DOHH2 (cell line): ENCODE data around the gene CCL5.

Experiments
- H3F3A ChIP-seq: fragments of 200-600 bp; sonication (generic), shearing (Covaris generic); 2 replicates; pipeline ENCODE4 v1.6.0; 2016; ENCODE audit warnings: antibody characterized with exemption, mild to moderate bottlenecking; ENCODE audit not compliant: control insufficient read depth, insufficient read depth
- H3K27ac ChIP-seq: fragments of 200-600 bp; sonication (generic); 2 replicates; pipeline ENCODE4 v1.5.1; 2014; ENCODE audit warnings: low read depth, mild to moderate bottlenecking, low read length, moderate library complexity
- H3K27me3 ChIP-seq: fragments of 200-600 bp; sonication (generic); 2 replicates; pipeline ENCODE4 v1.6.1; 2014; ENCODE audit warnings: mild to moderate bottlenecking, low read length, mixed read lengths; ENCODE audit not compliant: control insufficient read depth
- H3K36me3 ChIP-seq: fragments of 200-600 bp; sonication (generic); 2 replicates; pipeline ENCODE4 v1.6.1; 2014; ENCODE audit warnings: mild to moderate bottlenecking, low read length, moderate library complexity, mixed read lengths; ENCODE audit not compliant: control insufficient read depth
- H3K4me1 ChIP-seq: fragments of 200-600 bp; sonication (generic); 2 replicates; pipeline ENCODE4 v1.6.1; 2014; ENCODE audit warnings: mild to moderate bottlenecking, low read length, mixed read lengths; ENCODE audit not compliant: control insufficient read depth
- H3K4me2 ChIP-seq: fragments of 200-600 bp; sonication (generic); 2 replicates; pipeline ENCODE4 v1.6.0; 2014; ENCODE audit warnings: mild to moderate bottlenecking, low read length, moderate library complexity
- H3K4me3 ChIP-seq: fragments of 200-600 bp; sonication (generic); 2 replicates; pipeline ENCODE4 v1.5.1; 2014; ENCODE audit warnings: mild to moderate bottlenecking, low read length, mixed read lengths
- H3K79me2 ChIP-seq: fragments of 200-600 bp; sonication (generic); 2 replicates; pipeline ENCODE4 v1.6.1; 2014; ENCODE audit warnings: mild to moderate bottlenecking, low read length, mixed read lengths; ENCODE audit not compliant: control insufficient read depth
- H3K9me2 ChIP-seq: fragments of 200-600 bp; sonication (generic); replicated peaks from 2 replicates; pipeline ENCODE4 v1.6.1; 2014; ENCODE audit warnings: mild to moderate bottlenecking, low read length, mixed read lengths; ENCODE audit not compliant: control insufficient read depth
- H3K9me3 ChIP-seq: fragments of 200-600 bp; sonication (generic); 2 replicates; pipeline ENCODE4 v1.6.1; 2014; ENCODE audit warnings: antibody characterized with exemption, low read length, mixed read lengths; ENCODE audit not compliant: control insufficient read depth, insufficient read depth
- H4K20me1 ChIP-seq: fragments of 200-600 bp; sonication (generic); 2 replicates; pipeline ENCODE4 v1.6.0; 2014; ENCODE audit warnings: low read depth, mild to moderate bottlenecking, antibody characterized with exemption, low read length, moderate library complexity; ENCODE audit not compliant: control insufficient read depth, insufficient read depth
- EZH2phosphoT487 ChIP-seq: fragments of 200-600 bp; sonication (generic); IDR thresholded peaks from 2 replicates; pipeline ENCODE4 v1.6.1; 2017; ENCODE audit warnings: borderline replicate concordance, mild to moderate bottlenecking, antibody characterized with exemption, low read length, moderate library complexity, mixed read lengths
- TF ChIP-seq, protein P1 (sequence below): fragments of 200-600 bp; sonication (generic); IDR thresholded peaks from one replicate; pipeline ENCODE4 v1.5.1; 2014; ENCODE audit warnings: antibody characterized with exemption, mild to moderate bottlenecking, low read depth, low read length; ENCODE audit not compliant: poor library complexity, severe bottlenecking

Gene CCL5

DNA sequence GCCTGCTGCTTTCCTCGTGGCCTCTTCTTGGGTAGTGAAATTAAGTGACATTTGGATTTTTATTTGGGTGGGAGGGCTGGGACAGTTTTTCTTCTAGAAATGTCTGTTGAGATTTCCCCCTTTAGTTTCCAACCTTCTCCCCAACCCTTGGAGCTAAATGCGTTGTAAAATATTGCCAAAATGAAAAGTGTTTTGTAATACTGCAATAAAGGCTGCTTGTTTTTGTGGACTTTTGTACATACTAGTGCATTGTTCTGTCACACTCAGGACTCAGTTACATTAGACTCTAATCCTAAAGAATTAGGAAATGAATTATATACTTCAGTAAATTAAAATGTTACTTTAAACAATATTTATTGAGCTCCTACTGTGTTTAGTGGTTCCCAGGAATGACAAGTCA is 33.2 kb downstream of the CCL5 start:
- no peaks in the 10 kb centered on the region for H3K79me2 ChIP-seq
- H3F3A ChIP-seq = peaks cover 15% of the 10 kb centered on the region
- no peaks in the 10 kb centered on the region for H3K4me1 ChIP-seq
- TF ChIP-seq, protein P1, sequence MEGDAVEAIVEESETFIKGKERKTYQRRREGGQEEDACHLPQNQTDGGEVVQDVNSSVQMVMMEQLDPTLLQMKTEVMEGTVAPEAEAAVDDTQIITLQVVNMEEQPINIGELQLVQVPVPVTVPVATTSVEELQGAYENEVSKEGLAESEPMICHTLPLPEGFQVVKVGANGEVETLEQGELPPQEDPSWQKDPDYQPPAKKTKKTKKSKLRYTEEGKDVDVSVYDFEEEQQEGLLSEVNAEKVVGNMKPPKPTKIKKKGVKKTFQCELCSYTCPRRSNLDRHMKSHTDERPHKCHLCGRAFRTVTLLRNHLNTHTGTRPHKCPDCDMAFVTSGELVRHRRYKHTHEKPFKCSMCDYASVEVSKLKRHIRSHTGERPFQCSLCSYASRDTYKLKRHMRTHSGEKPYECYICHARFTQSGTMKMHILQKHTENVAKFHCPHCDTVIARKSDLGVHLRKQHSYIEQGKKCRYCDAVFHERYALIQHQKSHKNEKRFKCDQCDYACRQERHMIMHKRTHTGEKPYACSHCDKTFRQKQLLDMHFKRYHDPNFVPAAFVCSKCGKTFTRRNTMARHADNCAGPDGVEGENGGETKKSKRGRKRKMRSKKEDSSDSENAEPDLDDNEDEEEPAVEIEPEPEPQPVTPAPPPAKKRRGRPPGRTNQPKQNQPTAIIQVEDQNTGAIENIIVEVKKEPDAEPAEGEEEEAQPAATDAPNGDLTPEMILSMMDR = no peak
- TF ChIP-seq EZH2phosphoT487 = no peak
- H4K20me1 ChIP-seq = peaks cover 13% of the 10 kb centered on the region
- no peaks in the 10 kb centered on the region for H3K9me2 ChIP-seq
- no peak overlapping the region for H3K27ac ChIP-seq
- H3K9me3 ChIP-seq = no peaks in the 10 kb centered on the region
- H3K36me3 ChIP-seq = peaks cover 85% of the 10 kb centered on the region
- H3K4me3 ChIP-seq = no peak overlapping the region
- no peaks in the 10 kb centered on the region for H3K27me3 ChIP-seq
- H3K4me2 ChIP-seq = no peak overlapping the region

DNA sequence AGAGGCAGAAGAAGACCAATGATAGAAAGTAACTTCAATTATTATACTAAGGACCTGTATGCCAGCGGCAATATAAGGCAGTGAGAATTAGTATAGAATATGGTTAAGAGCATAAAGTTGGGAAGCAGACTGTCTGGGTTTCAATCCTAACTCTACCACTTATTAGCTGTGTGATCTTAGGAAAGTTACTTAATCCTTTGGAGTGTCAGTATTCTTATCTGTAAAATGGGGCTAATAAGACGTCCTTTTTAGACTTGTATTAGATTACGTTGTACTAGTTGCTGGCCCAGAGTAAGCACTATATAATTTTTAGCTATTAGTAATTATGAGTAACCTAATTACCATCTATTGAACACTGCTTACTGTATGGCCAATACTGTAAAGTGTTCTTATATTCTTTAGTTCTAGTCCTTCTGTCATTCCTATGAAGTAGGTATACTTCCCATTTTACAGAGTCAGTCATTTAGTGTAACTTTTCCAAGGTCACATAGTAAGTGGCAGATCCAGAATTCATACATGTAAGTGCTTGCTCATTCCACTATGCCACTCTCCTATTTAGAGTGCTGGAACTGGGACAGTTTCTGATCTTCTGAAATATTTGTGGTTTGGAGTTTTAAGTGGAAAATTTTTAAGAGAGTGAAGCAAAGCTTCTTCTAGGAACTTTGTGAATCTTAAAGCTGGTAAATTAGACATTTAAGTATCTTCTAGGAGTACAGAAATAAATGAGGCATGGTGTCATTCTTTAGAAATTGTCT is 33.9 kb downstream of the CCL5 start:
- TF ChIP-seq, protein P1 = no peak
- TF ChIP-seq EZH2phosphoT487 = no peak
- peaks cover 11% of the 10 kb centered on the region for H4K20me1 ChIP-seq

DNA sequence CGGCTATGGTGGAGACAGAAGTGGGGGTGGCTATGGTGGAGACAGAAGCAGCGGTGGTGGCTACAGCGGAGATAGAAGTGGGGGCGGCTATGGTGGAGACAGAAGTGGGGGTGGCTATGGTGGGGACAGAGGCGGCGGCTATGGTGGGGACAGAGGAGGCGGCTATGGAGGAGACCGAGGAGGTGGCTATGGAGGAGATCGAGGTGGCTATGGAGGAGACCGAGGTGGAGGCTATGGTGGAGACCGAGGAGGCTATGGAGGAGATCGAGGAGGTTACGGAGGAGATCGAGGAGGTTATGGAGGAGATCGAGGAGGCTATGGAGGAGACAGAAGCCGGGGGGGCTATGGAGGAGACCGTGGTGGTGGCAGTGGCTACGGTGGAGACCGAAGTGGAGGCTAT is 35.6 kb downstream of the CCL5 start:
- peaks cover 90% of the 10 kb centered on the region for H3K36me3 ChIP-seq
- H3K9me3 ChIP-seq = no peaks in the 10 kb centered on the region
- peaks cover 6% of the 10 kb centered on the region; the same call in 1 of the 2 replicates for H4K20me1 ChIP-seq
- H3K9me2 ChIP-seq = no peaks in the 10 kb centered on the region
- H3K27me3 ChIP-seq = no peaks in the 10 kb centered on the region
- peaks cover 15% of the 10 kb centered on the region for H3F3A ChIP-seq
- H3K4me3 ChIP-seq = no peak overlapping the region
- no peaks in the 10 kb centered on the region for H3K4me1 ChIP-seq
- H3K4me2 ChIP-seq = no peak overlapping the region
- no peaks in the 10 kb centered on the region for H3K79me2 ChIP-seq
- no peak overlapping the region for H3K27ac ChIP-seq
- TF ChIP-seq, protein P1 = no peak
- TF ChIP-seq EZH2phosphoT487 = no peak

More for the DNA sequence above, 33.9 kb downstream of the CCL5 start:
- H3K36me3 ChIP-seq = peaks cover 89% of the 10 kb centered on the region
- no peak overlapping the region for H3K27ac ChIP-seq
- H3K4me3 ChIP-seq = no peak overlapping the region
- H3F3A ChIP-seq = peaks cover 15% of the 10 kb centered on the region
- H3K4me1 ChIP-seq = no peaks in the 10 kb centered on the region
- no peaks in the 10 kb centered on the region for H3K79me2 ChIP-seq
- no peak overlapping the region for H3K4me2 ChIP-seq
- H3K9me2 ChIP-seq = no peaks in the 10 kb centered on the region
- no peaks in the 10 kb centered on the region for H3K9me3 ChIP-seq
- no peaks in the 10 kb centered on the region for H3K27me3 ChIP-seq
